Gastrocnemius medialis (tissue), 4 donors: ENCODE results near the gene CASKIN1.

Source experiments
- POLR2A ChIP-seq, 2 donors: fragments of 450-650 bp; IDR thresholded peaks; one replicate each; pipeline ENCODE4 v1.6.1; 2017; ENCODE audit warnings: antibody characterized with exemption in 2 of 2, mild to moderate bottlenecking in 2 of 2, moderate library complexity in 2 of 2
- TF ChIP-seq, protein P1 (sequence below), 5 experiments: fragments of 450-650 bp in 3 of 5; fragments of 200-600 bp in 2 of 5; sonication (generic) in 2 of 5; IDR thresholded peaks in 4 of 5; conservative IDR thresholded peaks in 1 of 5; 1 replicate in 4 of 5; 2 replicates in 1 of 5; pipeline ENCODE4 v1.5.1; 2016 to 2019; ENCODE audit warnings: antibody characterized with exemption in 5 of 5, mild to moderate bottlenecking in 3 of 5, moderate library complexity in 3 of 5

DNA sequence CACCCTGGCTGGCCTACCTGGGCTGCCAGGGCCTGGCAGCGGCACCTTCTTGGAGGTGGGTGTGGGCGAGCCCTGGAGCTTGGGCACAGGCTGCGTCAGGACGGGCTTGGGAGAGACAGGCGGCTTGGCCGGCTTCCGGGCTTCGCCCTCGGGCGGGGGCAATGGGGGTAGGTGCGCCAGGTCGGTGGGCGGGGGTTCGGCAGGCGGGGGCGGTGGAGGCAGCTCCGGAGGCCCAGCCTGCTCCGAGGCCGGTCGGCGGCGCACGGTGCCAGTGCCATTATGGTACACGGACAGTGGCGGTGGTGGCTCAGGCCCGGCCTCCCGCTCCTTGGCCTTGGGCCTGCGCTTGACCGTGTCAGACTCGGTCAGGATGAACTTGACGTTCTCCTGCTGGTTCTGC is 16.8 kb downstream of the CASKIN1 start:
- TF ChIP-seq, protein P1, sequence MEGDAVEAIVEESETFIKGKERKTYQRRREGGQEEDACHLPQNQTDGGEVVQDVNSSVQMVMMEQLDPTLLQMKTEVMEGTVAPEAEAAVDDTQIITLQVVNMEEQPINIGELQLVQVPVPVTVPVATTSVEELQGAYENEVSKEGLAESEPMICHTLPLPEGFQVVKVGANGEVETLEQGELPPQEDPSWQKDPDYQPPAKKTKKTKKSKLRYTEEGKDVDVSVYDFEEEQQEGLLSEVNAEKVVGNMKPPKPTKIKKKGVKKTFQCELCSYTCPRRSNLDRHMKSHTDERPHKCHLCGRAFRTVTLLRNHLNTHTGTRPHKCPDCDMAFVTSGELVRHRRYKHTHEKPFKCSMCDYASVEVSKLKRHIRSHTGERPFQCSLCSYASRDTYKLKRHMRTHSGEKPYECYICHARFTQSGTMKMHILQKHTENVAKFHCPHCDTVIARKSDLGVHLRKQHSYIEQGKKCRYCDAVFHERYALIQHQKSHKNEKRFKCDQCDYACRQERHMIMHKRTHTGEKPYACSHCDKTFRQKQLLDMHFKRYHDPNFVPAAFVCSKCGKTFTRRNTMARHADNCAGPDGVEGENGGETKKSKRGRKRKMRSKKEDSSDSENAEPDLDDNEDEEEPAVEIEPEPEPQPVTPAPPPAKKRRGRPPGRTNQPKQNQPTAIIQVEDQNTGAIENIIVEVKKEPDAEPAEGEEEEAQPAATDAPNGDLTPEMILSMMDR (IDR thresholded peaks at IDR 0.05 in 4 of 5, conservative IDR thresholded peaks at IDR 0.05 in 1 of 5): no peak
- TF ChIP-seq POLR2A (IDR thresholded peaks at IDR 0.05): no peak
